CD4-positive, alpha-beta T cell treated with Interleukin-12 subunit alpha and Interleukin-12 subunit beta, for 1 hour (primary cell): ENCODE results near the gene PSAP.

Source experiments
- DNase-seq: peaks from one replicate; pipeline ENCODE4 v3.0.0-alpha.2; 2020

Gene PSAP

GRCh38 chr10:71806704-71807556 is 44.1 kb downstream of the PSAP start:
- no peak for DNase-seq

GRCh38 chr10:71805776-71806703 is 45.0 kb downstream of the PSAP start:
- DNase-seq: peak; percentile 20

- no peak for DNase-seq
Observed at GRCh38 chr10:71804077-71804476, 47.0 kb downstream of the PSAP start.

- no peak for DNase-seq
Observed at GRCh38 chr10:71802715-71803488, 48.1 kb downstream of the PSAP start.

GRCh38 chr10:71802235-71802634 is 48.8 kb downstream of the PSAP start:
- DNase-seq: no peak

GRCh38 chr10:71801361-71801760 is 49.7 kb downstream of the PSAP start:
- DNase-seq: no peak

GRCh38 chr10:71799608-71800453 is 51.2 kb downstream of the PSAP start:
- no peak for DNase-seq

- no peak for DNase-seq
Observed at GRCh38 chr10:71799112-71799511, 51.9 kb downstream of the PSAP start.

GRCh38 chr10:71798308-71798624 is 52.8 kb downstream of the PSAP start:
- no peak for DNase-seq

- DNase-seq: no peak
Observed at GRCh38 chr10:71797533-71798307, 53.3 kb downstream of the PSAP start.

GRCh38 chr10:71796749-71797405 is 54.2 kb downstream of the PSAP start:
- no peak for DNase-seq

- no peak for DNase-seq
Observed at GRCh38 chr10:71795248-71795647, 55.8 kb downstream of the PSAP start.

- DNase-seq: no peak
Observed at GRCh38 chr10:71790749-71791440, 60.2 kb downstream of the PSAP start.

- DNase-seq: no peak
Observed at GRCh38 chr10:71789871-71790270, 61.2 kb downstream of the PSAP start.

- no peak for DNase-seq
Observed at GRCh38 chr10:71788954-71789353, 62.1 kb downstream of the PSAP start.

GRCh38 chr10:71784679-71785272 is 66.3 kb downstream of the PSAP start:
- DNase-seq: no peak

GRCh38 chr10:71783917-71784678 is 67.0 kb downstream of the PSAP start:
- no peak for DNase-seq

GRCh38 chr10:71782917-71783490 is 68.0 kb downstream of the PSAP start:
- no peak for DNase-seq
